Renal cortex interstitium (tissue), 11 donors: ENCODE results near the gene CASQ1. TPM values are rescaled to one million over a fixed set of nuclear protein-coding genes. Genes with fewer than 3 reads are reported as not detected.

ENCODE experiments used
- DNase-seq, 11 donors: peaks; one replicate each; pipeline ENCODE4 v3.0.0-alpha.2; 2013; ENCODE audit warnings: low read depth in 9 of 11, low spot score in 4 of 11; ENCODE audit errors: extremely low read depth in 1 of 11
- polyA plus RNA-seq, 3 donors: library from polyadenylated mRNA; unstranded; fragments of 120-200 nt; gene quantifications; one replicate each; pipeline ENCODE4 v1.2.1, GENCODE V29; 2013; ENCODE audit not compliant: insufficient read length in 3 of 3

The CASQ1 gene
- polyA plus RNA-seq, 3 donors = 0.20 to 0.65 (median 0.33) TPM

DNA sequence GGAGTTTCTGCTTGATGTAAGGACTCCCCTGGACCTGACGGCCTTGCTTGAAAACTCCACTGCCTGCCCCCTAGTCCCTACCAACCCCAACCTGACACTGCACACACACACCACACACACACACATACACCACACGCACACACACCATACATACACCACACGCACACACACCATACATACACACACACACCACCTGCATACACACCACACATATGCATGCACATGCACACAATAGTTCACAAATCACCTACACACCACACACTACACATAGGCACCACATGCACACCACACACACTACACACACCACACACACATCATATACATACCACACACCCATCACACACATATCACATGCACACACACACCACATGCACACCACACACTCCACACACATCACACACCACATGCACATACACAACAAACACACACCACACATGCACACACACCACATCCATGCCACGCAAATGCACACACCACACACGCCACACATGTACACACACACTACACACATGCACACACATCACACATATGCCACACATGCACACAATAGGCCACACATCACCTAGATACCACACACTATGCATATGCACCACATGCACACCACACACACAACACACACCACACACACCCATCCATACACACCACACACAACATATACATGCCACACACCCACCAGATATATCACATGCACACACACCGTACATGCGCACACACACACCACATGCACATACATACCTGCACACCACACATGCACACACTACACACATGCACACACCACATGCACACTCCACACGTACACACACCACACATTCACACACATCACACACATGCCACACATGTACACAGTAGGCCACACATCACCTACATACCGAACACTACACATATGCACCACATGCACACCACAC lies 3.7 kb downstream of the CASQ1 start:
- DNase-seq = no peak

DNA sequence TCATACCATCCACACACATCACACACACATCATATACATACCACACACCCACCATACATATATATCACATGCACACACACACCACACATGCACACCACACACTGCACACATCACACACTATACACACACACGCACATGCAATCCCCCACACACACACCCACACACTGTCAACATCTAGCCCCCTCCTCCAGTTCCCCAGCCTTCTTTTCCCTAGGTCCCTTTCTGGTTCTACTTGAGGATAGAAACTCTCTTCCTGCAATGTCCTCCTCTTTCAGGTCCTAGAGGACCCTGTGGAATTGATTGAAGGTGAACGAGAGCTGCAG lies 4.3 kb downstream of the CASQ1 start:
- DNase-seq = no peak

DNA sequence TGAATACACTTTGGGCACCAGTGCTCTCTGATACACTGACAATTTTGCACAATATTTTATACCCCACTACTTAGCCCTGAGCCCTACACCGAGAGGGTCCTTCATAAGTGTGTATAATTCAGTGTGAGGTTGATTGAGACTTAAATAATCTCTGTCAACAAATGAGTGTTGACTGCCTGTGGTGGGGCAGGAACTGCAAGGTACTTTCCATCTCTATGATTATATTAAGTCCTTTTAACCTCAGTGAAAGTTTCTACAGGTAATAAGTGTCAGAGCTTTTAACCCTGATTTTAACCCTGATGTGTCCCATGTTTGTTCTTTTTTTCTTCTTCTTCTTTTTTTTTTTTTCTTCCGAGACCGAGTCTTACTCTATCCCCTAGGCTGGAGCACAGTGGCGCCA lies 5.8 kb downstream of the CASQ1 start:
- DNase-seq = no peak

DNA sequence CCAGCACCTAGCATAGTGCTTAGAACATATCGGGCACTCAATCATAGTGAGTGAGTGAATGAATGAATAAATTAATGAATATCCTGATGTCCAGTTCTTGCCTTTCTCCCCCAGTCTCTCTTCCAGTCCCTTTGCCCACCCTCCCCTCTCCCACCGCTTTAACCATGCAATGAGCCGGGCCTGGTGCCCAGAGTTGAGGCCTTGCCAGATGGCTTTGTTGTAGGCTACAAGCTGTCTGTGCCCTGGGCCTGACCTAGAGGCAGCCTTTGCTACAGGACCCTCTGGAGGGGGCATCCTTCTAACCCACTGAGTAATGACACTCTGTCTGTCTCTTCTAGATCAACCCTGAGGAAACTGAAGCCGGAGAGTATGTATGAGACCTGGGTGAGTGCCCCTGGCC lies 6.9 kb downstream of the CASQ1 start:
- no peak for DNase-seq

DNA sequence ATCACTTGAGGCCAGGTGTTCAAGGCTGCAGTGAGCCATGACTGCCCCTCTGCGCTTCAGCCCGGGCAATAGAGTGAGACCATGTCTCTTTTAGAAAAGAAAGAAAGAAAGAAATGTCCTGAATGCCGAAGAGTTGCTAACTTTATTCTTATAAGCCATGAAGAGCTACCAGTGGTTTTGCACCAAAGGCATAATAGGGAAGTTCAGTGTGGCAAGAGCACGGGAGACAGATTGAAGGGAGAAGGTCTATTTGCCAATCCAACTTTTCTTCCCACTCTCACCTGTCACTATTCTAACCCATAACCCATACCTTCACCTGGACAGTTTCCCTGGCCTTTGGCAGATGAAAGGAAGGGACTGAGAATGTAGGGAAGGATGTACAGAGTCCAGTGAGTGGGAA lies 10.4 kb downstream of the CASQ1 start:
- DNase-seq = no peak

DNA sequence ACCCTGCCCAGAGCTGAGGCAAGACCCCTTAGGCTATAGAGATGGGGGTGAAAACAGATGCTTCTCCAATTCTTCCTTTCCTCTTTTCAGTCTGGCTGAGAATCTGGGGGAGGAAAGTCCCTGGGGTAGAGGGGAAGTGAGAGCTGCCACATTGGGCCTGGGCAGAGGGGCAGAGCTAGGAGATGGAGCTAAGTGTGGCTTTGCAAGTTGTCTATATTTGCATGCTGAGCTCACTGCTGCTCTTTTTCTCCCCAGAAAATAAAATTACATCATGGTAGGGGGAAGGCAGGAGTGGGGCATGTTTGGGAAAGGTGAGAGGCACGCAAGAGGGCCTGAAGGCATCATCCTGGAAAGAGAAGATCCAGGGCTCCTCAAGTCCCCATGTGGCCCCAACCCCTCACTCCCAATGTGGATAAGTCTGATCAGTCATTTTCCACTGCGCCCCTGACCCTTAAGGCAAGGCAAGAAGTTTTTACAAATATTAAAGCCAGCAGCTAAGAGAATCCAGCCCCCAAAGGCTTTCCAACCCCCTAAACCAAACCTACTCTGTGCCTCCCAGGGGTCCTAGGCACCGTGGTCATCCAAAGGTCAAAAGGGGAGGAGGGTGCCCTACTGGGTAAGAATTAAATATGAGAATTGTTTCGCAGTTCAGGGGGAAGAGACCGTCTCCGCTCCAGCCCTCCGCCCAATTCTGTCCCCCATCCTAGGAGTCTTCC lies 14.3 kb downstream of the CASQ1 start:
- no peak for DNase-seq

DNA sequence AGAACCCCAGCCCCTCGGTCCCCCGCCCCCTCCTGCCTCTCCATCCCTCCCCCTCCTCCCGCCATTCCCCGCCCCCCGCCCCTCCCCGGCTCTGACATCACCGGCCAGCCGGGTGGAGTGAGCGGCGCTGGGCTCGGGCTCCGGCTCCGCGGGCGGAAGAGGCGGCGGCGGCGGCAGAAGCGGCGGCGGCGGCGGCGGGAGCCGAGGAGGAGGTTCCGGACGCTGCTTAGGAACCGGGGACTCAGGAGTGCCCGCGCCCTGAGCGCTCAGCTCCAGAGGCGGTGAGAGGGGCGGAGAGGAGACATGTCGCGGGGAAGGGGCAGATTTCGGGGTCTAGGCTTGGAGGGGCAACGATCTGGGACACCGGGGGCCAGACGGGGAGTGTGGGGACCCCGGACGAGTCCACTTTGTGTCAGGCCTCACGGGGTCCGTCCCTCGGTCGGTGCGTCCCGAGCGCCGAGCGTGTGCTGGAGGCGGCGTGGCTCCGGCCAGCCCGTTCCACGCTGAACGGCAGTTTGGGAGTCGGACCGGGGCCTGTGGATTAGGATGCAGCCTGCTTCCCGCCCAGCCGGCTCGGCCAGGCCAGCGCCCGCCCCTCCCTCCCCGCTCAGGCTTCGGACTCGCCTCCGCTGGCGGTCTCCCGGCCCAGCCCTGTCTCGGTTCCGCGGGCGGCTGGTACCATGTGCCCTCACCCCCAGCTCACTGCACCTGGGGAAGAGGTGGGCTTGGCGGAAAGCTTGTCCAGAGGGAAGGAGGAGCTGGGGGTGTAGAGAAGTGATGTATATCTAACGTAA lies 15.1 kb downstream of the CASQ1 start, which contains the start of gene PEA15:
TSS of gene PEA15 (plus strand) at position 143 of the 794 bp plus-strand sequence. CDS start 6,161 bp downstream, outside the sequence.
- peak in 9 of 11 donors; percentile 17 to 77 (median 66) for DNase-seq

DNA sequence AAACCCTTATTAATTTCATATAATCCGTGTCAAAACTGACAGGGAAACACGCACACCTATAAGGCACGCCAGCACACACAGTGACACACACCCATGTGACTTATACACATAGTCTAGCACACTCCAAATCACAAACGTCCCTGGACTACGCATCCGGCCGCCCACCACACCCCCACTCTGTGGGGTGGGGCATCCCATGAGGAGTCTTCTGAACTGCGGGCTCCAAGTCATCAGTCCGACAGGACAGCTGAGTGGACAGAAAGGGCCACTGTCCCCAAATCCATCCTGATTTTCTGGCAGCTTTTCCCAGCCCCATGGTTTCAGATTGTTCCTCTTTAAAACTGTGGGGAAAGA lies 15.6 kb downstream of the CASQ1 start:
- DNase-seq = peak in 3 of 11 donors; percentile 20 to 40 (median 23)

DNA sequence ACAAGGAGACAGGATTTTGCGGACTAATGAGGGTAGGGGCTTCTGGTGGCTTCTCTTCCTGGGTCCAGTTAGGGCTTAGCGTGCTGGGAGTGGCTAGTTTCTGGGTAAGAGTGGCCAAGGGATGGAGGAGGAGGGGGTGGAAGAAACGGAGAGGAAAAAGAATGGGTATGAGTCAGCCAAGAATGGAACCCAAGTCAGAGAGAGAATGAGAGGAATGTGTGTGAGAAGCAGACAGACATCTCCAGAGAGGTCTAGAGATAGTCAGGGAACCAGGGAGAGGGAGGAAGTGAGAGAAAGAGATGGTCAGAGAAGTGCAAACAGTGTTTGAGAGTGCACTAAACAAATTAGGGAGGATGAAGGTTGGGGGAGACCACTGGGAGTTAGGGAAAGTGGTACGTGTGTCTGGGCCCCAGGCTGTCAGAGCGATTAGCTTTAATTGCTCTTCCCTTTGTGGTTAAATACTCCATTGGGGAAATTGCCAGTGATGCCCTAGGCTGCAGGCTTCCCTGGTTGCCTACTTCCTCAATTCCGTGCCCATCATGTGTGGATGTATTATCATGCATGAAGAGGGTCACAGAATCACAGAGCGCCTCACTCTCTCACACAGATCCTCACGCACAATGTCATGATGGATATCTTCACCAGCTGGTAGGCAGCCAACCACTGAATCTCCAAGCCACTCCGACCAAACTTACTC lies 16.2 kb downstream of the CASQ1 start:
- no peak for DNase-seq

DNA sequence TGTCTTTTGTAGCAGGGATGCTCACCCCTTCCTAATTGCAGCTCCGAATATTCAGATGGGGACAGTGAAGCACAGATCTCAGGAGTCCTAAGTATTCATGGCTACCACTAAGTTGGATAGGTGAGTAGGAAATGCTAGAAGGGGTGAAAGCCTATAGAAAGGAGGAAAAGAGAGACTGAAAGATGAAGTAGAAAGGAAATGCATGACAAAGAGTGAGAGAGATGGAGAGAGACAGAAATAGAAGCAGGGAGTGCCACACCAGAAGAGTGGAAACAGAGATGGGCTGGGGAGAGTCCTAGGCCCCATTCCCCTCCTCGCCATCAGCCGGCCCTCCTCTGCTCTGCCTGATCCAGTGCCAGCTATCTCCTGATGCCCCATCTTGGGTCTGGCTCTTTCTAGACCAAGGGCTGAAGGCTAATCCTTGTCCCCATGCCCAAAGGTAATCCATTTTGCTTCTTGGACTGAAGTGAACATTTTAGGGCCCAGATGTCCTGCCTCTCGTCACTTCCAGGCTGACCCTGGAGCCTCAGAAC lies 16.8 kb downstream of the CASQ1 start:
- no peak for DNase-seq

DNA sequence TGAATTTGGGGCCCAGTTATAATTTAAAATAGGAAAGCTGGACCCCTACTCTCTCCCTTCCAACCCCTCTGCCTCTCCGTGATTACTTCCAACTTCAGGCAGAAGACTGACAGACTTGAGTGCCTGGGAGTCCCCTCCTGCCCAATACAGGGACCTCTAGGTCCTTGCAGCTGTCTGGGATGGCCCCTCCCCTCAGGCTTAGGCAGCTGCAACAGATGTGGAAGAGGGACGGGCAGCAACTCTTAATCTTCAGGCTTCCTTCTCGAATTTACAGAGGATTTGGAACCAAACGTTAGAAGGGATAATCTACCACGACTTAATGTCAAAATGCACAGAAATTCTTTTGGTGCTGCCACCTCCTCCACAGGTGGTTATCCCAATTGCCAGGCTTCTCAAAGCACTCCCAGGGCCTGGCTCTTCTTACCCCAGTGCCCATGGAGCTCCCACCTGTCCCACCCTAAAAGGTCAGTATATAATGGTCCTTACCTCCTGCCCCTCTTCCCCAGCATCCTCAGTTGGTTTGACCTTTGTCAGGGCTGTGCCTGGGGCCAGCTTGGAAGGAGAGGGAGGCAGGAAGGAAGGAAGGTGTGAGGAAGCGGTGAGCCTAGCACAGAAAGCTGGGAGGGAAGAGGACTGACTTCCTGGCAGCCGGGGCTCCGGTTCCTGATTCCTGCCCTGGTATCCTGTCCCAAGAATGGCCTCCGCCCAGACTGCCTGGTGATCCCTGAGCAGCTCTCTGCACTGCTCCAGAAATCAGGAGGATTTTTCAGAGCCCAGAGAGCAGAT lies 17.6 kb downstream of the CASQ1 start:
- no peak for DNase-seq

DNA sequence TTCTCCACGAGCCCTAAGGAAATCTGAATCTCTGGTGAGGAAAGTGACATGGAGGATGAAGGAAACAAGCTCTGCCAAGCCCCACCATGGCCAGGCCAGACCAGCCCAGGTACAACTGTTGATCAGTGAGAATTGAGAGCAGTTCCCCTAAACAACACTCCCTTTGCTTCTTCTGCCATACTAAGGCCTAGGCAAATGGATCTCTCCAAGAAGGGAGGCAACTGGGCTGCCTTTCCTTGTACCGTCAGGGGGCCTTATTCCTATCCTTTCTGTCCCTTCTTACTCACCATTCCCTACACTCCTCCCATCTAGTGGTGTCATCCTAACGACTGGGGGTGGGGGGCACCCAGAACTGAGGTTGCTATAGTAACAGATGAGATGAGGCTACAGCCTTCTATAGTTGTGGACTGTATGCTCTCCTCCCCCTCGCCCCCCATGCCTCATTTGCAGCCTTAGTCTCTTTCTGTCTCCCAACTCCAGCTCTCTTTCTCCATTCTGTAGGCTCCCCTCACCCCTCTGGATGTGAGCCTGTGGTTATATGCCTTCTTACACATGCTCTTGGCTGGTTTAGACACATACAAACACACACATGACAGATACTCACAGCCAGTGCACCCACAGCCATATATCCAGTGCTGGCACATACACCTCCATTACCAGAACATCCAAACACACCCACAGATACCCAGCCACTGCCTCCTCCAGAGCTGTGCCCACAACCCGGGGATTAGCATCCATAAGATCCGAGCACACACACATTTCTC lies 18.4 kb downstream of the CASQ1 start:
- DNase-seq = no peak

DNA sequence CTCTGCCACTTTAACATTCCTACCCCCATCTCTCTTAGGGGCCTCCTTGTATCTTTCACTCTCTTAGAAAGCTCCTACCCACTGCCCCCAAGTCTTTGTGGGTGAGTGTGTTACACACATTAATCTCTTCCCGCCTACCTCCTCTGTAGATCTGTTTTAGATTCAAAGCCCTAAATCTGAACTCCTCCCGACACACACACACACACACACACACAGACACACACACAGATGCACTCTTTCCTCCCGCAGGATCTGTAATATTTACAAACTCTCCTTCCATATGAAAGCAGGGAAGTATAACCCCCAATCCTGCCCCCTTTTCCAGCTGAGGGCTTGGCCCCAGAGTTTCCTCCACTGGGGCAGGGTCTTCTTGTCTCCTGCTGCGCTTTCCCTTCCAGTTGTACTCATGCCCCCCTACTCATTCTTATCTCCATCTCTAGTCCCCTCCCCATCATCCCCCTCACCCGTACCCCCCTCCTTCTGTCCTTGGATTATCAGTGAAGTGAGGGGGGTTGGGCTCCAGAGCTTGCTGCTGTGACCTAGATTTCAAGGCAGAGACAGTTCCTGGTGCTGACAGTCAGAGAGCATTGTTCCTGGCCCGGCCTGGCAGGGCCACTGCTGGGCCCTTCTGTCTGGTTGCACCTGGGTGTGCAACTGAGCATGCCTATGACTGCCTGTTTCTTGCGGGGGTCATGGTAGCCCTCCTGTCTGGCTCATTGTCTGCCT lies 19.1 kb downstream of the CASQ1 start:
- DNase-seq = no peak

DNA sequence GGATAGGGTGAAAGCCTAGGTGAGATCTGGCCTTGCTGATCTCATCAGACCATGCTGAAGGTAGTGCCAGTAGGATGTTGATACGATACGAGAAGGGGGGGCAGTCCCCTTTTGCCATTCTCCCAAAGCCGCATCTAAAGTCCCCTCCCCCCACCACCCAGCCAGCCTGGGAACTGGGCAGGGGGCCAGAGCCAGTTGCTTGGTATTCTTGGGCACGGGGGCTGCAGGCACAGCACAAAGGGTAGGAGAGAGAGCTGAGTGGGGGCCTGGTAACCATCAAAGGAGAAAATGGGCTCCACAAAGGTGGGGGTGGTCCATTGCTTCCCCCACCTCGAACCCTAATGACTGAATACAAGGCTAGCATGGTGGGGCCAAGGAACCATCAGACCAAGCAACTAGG lies 20.2 kb downstream of the CASQ1 start:
- no peak for DNase-seq

DNA sequence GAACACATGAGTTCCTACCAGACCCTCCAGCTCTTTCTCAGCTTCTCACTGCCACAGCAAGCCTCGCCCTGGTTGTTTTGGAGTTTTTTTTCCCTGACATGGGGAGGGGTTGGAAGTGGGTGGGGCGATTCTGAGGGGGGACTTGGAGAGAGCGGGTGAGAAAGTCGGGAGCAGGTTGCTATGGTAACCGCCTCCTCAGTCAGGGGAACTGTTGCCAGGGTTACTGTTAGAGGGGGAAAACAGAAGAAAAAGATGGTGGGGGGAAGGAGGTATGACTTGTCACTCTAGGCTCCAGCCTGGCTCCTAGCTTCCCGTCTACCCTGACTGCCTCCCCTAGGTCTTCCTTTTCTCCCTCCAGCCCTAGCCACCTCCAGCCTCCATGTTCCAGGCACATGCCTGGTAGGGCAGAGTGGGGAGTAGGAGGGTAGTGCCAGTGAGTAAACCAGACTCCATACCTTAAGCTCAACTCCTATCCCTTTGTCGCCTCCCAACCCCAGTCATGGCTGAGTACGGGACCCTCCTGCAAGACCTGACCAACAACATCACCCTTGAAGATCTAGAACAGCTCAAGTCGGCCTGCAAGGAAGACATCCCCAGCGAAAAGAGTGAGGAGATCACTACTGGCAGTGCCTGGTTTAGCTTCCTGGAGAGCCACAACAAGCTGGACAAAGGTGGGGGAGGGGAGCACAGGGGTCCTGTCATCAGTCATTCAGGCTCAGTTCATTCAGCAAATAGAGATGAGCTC lies 20.8 kb downstream of the CASQ1 start:
- no peak for DNase-seq

DNA sequence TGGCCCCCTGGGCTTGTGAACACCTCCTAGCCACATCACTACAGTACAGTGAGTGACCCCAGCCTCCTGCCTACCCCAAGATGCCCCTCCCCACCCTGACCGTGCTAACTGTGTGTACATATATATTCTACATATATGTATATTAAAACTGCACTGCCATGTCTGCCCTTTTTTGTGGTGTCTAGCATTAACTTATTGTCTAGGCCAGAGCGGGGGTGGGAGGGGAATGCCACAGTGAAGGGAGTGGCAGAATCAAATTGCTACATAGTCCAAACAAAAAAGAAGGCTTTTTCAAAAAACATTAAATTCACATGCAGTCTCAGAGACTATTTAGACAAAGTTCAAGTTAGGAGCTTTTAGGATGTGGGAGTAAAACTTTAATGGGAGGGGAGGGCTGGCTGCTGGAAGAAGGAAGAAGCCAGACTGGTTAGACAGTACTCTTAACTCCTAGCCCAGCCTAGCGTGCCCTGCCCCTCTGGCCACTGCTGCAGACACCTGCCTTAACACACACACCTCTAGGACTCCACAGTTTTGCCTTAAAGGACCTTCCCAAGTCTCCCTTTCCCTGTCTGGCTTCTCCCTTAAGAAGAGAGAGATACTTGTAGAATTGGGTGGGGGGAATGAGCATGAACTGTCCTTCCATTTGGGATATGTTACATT lies 24.2 kb downstream of the CASQ1 start:
- no peak for DNase-seq
